ENCODE data around the gene ERMP1.
A peak's percentile ranks its signal among the peaks of the same experiment; 100 is the strongest.

ERMP1 gene

DNA sequence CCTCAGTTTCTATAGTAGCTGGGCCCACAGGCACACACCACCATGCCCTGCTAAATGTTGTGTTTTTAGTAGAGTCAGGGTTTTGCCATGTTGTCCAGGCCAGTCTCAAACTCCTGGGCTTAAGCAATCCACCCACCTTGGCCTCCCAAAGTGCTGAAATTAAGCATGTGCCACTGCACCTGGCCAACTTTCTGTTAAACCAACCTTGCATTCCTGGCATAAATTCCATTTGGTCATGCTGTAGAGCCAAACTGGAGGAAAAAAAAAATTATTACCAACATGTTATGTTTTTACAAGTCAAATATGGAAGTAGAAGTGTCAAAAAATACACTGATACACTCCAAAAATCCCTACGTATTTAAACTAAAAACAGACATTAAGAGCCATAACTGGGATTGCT, 54.1 kb downstream of the ERMP1 start:
- TF ChIP-seq, protein P1, sequence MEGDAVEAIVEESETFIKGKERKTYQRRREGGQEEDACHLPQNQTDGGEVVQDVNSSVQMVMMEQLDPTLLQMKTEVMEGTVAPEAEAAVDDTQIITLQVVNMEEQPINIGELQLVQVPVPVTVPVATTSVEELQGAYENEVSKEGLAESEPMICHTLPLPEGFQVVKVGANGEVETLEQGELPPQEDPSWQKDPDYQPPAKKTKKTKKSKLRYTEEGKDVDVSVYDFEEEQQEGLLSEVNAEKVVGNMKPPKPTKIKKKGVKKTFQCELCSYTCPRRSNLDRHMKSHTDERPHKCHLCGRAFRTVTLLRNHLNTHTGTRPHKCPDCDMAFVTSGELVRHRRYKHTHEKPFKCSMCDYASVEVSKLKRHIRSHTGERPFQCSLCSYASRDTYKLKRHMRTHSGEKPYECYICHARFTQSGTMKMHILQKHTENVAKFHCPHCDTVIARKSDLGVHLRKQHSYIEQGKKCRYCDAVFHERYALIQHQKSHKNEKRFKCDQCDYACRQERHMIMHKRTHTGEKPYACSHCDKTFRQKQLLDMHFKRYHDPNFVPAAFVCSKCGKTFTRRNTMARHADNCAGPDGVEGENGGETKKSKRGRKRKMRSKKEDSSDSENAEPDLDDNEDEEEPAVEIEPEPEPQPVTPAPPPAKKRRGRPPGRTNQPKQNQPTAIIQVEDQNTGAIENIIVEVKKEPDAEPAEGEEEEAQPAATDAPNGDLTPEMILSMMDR (IDR thresholded peaks at IDR 0.05; ENCODE audit: low read depth, low read length): no peak
- no peak overlapping the region for H3K4me3 ChIP-seq (ENCODE audit: low read depth, low read length)

DNA sequence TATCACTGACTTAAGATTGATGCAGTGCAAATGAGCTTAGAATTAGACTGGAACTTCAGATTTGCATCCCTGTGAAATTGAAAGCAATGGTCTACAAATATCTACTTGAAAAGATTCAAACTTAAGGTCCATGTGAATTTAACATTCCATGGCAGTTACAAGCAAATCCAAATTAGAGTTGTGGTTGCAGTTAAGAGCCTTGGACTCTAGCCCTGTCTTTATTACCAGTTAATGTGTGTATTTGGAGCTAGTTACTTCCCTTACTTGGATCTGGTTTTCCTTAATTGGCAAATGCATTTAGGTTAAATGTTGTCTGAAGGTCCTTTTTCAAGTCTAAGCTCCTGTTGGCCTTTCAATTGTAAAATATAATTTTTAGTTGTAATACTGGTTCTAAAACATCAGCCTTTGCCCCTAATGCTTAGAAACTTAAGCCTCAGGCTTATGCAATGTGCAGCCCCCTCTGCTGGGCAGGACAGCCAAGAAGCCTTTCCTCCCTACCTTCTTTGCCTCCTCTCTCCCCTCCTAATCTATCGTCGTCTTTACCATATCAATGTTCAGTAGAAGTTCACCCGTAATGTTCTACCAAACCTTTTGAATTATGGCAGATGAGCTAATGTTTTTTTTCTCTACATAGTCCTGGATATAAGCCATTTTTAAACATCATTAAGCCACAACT, 59.5 kb downstream of the ERMP1 start:
- H3K4me3 ChIP-seq (ENCODE audit: low read depth, low read length): no peak overlapping the region
- TF ChIP-seq, protein P1 (IDR thresholded peaks at IDR 0.05; ENCODE audit: low read depth, low read length): 0 out of 2 replicates have a peak, but pooled peaks have one; percentile 4

GRCh38 chr9:5767968-5768932, 64.7 kb downstream of the ERMP1 start:
- TF ChIP-seq, protein P1 (IDR thresholded peaks at IDR 0.05; ENCODE audit: low read depth, low read length): no peak
- H3K4me3 ChIP-seq (ENCODE audit: low read depth, low read length): no peak overlapping the region

DNA sequence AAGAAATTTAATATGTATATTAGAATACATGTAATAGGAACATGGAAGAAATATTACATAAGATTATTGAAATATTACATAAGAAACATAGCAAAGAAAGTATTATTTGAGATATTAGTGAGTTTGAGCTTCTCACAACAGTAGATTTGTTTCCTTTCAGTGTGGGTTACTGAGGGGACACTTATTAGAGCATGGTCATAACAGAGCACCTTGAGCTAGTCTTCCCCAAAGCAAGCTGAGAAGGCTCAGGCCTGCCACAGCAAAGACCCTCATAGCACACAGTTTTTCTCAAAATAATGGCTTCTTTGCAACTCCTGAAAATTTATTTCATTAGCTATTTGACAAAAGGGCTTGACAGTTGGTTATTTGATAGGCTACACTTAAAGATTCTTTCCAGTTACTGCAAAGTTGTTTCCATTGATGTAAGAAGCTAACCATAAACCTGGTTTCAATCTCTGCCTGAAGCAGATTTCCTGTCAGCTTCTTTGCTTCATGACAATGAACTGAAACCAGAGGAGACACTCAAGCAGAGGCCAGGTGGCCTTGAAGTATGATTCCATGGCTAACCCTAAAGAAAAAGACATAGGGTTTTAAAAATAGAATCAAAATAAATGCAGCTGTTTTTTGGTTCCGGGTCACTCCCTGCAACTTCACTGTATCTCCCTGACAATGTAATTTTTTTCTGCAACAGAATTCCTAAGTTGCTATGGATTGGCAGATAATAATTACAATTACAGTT, 68.6 kb downstream of the ERMP1 start:
- H3K4me3 ChIP-seq (ENCODE audit: low read depth, low read length): no peak overlapping the region
- TF ChIP-seq, protein P1 (IDR thresholded peaks at IDR 0.05; ENCODE audit: low read depth, low read length): no peak

GRCh38 chr9:5762421-5762820, 70.5 kb downstream of the ERMP1 start:
- no peak overlapping the region for H3K4me3 ChIP-seq (ENCODE audit: low read depth, low read length)
- TF ChIP-seq, protein P1 (IDR thresholded peaks at IDR 0.05; ENCODE audit: low read depth, low read length): no peak

- no peak overlapping the region for H3K4me3 ChIP-seq (ENCODE audit: low read depth, low read length)
Observed at GRCh38 chr9:5760338-5760737, 72.6 kb downstream of the ERMP1 start.

More at GRCh38 chr9:5760338-5760737, 72.6 kb downstream of the ERMP1 start:
- TF ChIP-seq, protein P1 (IDR thresholded peaks at IDR 0.05; ENCODE audit: low read depth, low read length): no peak

All from WI38 (cell line).